Measurements from ENCODE around the gene MAPK8IP3. TPM values are rescaled to one million over a fixed set of nuclear protein-coding genes. Genes with fewer than 3 reads are reported as not detected.

MAPK8IP3 gene
- total RNA-seq, 4 donors from 2014 or later = 15.8 to 92.1 (median 39.0) TPM

DNA sequence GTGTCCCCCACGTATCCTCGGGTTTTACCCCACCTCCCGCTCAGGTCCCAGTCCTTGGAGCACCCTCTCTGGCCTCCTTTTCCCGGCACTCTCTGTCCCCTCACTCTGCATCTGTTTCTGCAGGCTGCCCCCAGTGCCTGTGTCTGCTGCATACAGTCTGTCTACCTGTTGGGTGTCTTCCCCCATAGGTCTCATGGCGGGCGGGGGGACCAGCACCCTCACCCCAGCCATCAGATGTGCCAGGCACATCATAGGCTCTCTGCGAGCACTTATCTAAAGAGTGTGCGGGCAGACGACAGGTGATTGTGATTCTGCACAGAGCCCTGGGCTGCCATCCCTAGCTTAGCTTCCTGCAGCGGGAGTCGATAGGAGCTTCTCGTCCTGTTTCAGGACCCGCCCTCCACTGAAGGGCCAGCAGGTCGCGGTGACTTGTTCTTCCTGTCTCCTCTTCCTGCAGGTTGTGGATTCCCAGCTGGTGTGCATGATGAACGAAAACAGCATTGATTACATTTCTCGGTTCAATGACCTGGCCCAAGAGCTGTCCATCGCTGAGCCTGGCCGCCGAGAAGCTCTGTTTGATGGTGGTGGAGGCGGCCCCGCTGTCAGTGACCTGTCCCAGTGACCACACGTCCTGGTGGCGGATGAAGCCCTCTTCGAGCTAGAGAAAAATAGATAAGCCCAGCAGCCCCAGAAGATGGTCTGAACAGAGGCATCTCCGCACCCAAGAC lies 32.4 kb upstream of the MAPK8IP3 start:
- TF ChIP-seq, protein P1, sequence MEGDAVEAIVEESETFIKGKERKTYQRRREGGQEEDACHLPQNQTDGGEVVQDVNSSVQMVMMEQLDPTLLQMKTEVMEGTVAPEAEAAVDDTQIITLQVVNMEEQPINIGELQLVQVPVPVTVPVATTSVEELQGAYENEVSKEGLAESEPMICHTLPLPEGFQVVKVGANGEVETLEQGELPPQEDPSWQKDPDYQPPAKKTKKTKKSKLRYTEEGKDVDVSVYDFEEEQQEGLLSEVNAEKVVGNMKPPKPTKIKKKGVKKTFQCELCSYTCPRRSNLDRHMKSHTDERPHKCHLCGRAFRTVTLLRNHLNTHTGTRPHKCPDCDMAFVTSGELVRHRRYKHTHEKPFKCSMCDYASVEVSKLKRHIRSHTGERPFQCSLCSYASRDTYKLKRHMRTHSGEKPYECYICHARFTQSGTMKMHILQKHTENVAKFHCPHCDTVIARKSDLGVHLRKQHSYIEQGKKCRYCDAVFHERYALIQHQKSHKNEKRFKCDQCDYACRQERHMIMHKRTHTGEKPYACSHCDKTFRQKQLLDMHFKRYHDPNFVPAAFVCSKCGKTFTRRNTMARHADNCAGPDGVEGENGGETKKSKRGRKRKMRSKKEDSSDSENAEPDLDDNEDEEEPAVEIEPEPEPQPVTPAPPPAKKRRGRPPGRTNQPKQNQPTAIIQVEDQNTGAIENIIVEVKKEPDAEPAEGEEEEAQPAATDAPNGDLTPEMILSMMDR (IDR thresholded peaks at IDR 0.05; ENCODE audit: low read depth) = no peak

DNA sequence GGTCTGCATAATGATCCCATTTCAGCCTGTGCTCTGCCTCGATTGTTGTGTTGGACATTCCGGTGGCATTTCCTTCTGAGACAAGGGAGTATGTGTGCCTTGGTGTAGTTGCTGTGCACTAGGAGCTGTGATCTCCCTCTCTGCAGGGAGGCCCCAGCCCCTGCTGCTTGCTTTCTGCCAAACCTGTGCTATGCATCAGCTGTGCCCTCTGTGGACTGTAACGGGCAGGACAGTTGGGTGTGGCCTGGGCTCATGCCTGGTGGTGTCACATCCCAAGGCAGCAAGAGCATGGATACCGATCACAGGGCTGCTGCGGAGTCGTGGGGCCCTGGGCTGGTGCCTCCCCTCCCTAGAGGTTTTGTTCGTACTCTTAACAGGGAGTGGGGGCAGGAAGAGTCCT lies 31.7 kb upstream of the MAPK8IP3 start:
- TF ChIP-seq, protein P1 (IDR thresholded peaks at IDR 0.05; ENCODE audit: low read depth) = no peak

DNA sequence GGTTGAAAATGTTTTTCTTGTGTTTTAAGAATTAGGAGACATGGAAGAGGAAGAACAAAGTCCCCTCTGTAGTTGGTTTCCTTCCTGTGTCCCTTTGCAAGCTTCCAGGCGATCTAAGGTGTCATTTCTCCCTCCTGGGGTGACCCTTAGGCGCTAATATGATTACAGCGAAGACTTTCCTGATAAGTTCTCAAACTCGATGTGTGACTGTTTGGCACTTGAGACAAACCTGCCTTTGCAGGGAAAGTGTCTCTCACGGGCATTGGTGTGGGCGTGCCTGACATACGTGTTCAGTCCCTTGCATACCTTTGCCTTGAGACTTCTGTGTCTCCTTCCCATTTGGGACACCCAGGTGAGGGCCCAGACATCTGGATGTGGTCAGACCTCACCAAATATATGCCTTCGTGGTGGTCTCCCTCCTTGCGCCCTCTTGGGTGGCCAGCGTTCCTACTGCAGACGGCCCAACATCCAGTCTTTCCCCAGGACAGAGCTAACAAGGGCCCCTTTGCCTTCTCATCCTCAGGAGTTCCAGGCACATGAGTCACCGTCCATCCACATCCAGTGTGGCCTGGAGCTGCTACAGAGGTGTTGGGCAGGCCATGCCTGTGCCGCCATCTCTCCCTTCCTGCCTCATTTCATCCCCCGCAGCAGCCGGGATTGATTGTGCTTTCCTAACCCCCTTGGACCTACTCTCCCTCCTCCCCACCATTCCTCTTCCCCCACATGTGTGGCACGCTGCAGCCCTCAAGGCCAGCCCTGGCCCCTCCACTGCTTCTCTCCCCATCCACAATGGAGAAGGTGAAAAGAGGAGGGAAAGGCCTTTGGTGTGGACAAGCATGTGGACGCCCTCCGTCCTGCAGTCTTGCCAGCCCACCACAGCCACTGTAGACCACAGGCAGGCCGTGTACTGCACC lies 31.0 kb upstream of the MAPK8IP3 start:
- TF ChIP-seq, protein P1 (IDR thresholded peaks at IDR 0.05; ENCODE audit: low read depth) = no peak

DNA sequence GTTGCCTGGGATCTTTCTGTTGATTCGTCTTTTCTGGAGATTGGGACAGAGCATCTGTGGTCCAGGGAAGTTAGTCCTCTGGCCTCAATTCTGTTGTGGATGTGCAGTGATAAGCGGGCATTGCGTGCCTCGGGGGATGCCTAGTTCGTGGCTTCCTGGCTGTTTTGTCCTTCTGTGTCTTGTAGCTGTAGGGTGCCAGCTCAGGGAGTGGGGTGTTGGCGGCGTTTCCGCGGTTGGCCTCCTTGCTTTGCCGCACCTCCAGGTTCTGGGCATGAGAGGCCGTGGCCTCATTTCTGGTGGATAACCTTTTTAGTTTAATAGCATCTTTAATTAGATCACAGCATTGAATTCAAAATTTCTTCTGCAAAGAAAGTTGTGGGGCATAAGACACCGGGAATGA lies 29.3 kb upstream of the MAPK8IP3 start:
- TF ChIP-seq, protein P1 (IDR thresholded peaks at IDR 0.05; ENCODE audit: low read depth) = no peak

DNA sequence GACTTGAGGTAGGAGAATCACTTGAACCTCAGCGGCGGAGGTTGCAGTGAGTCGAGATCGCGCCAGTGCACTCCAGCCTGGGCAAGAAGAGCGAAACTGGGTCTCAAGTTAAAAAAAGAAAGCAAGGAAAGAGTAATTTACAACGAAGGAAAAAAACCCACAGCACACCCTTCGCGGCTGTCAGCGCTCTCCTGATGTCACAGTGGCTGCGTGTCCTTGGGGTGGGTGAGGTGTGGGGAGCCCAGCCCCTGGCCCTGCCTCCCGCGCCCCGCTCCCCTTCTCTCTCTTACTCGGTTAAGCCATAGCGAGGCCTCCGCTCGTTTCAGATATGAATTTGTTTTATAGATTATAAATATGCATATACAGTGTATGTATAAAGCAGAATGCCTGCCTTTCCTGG lies 28.7 kb upstream of the MAPK8IP3 start:
- TF ChIP-seq, protein P1 (IDR thresholded peaks at IDR 0.05; ENCODE audit: low read depth) = no peak

DNA sequence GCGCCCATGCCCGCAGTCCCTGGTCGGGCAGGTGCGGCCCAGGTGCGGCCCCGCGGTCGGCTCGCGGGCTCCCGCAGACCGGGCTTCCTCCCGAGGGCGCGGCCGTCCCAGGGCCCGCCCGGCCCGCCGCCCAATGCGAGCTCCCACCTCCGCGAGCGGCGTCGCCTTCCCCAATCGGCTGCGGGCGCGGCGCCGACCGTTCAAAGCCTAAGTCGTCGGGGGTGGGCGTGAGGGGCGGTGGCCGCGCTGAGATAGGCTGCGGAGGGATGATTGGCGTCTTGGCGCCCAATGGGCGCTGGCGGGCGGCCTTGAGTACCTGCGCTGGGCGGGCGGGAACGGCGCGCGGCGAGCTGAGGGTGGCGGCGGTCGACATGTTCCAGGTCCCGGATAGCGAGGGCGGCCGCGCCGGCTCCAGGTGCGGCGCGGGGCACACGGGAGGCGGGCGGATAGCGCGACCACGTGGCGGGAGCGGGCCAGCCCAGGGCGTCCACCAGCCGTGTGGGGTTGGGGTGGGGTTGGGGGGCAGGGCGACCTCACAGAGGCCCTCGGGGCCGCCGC lies 28.0 kb upstream of the MAPK8IP3 start, which contains the start of gene JPT2:
TSS of gene JPT2 (plus strand) at position 338 of the 558 bp plus-strand sequence. CDS start at position 372, 34 bp downstream.
- TF ChIP-seq, protein P1 (IDR thresholded peaks at IDR 0.05; ENCODE audit: low read depth) = no peak

Measured in subcutaneous adipose tissue (tissue), 4 donors.